Stomach (tissue), 9 donors: ENCODE data around the gene MARCKSL1. TPM values are rescaled to one million over a fixed set of nuclear protein-coding genes. Genes with fewer than 3 reads are reported as not detected.

Source experiments
- DNase-seq, 2 donors: peaks; one replicate each; pipeline versions ENCODE4 v3.0.0 to v3.0.0-alpha.2; 2013 to 2019
- H3K27ac ChIP-seq, 5 donors: fragments of 200-600 bp in 4 of 5; sonication (generic) in 4 of 5; one replicate each; pipeline ENCODE4 v1.5.1; 2013 to 2019; ENCODE audit warnings: mild to moderate bottlenecking in 1 of 5, moderate library complexity in 1 of 5
- H3K27me3 ChIP-seq, 3 donors: fragments of 200-600 bp; sonication (generic); one replicate each; pipeline ENCODE4 v1.5.1; 2017 to 2019; ENCODE audit warnings: mixed run types in 1 of 3
- H3K36me3 ChIP-seq, 4 donors: fragments of 200-600 bp; sonication (generic); 1 replicate in 3 of 4; 2 replicates in 1 of 4; pipeline ENCODE4 v1.5.1; 2016 to 2019
- H3K4me1 ChIP-seq, 4 donors: fragments of 200-600 bp; sonication (generic); one replicate each; pipeline ENCODE4 v1.5.1; 2016 to 2019
- H3K4me3 ChIP-seq, 4 donors: fragments of 200-600 bp; sonication (generic) in 3 of 4; one replicate each; pipeline ENCODE4 v1.5.1; 2016 to 2019; ENCODE audit warnings: mild to moderate bottlenecking in 1 of 4
- H3K9me3 ChIP-seq, 4 donors: fragments of 200-600 bp; sonication (generic); one replicate each; pipeline ENCODE4 v1.5.1; 2016 to 2019
- EP300 ChIP-seq: sonication (generic); formaldehyde crosslinking; IDR thresholded peaks from one replicate; pipeline ENCODE4 v1.6.1; 2017; ENCODE audit warnings: antibody characterized with exemption
- POLR2A ChIP-seq, 4 donors: fragments of 450-650 bp; IDR thresholded peaks; one replicate each; pipeline ENCODE4 v1.6.1; 2016; ENCODE audit warnings: antibody characterized with exemption in 4 of 4, control low read depth in 2 of 4, mild to moderate bottlenecking in 1 of 4, moderate library complexity in 1 of 4
- POLR2AphosphoS5 ChIP-seq, 3 donors: sonication (generic); formaldehyde crosslinking; IDR thresholded peaks; one replicate each; pipeline ENCODE4 v1.6.1; 2016; ENCODE audit warnings: antibody characterized with exemption in 3 of 3
- WGBS, 5 donors: extraction: QIAGEN DNeasy Blood & Tissue Kit in 3 of 5; methylation state at CpG; one replicate each; pipeline versions ENCODE4 v1.1.5 to v1.1.7; 2013 to 2018; 5-methylcytosine and 5-hydroxymethylcytosine counted together
- intact Hi-C: fragments of 100-400 bp; cut with DNase I; formaldehyde crosslinking; loops from one replicate; pipeline ENCODE4 v1.15.1; 2023; ENCODE audit warnings: low total_unique reads
- polyA plus RNA-seq, 3 donors: library from polyadenylated mRNA; stranded (reverse); fragments of 200-250 nt; gene quantifications; one replicate each; pipeline ENCODE4 v1.2.3, GENCODE V29; 2013
- total RNA-seq, 5 donors: library from RNA; depleted of rRNA; stranded (reverse); fragments of >200 nt; gene quantifications; one replicate each; pipeline versions ENCODE4 v1.1.0 to v1.2.3, GENCODE V29; 2014 to 2016
- TF ChIP-seq, protein P1 (sequence below), 7 experiments: fragments of 450-650 bp in 4 of 7; fragments of 200-600 bp in 3 of 7; sonication (generic) in 3 of 7; IDR thresholded peaks; one replicate each; pipeline ENCODE4 v1.5.1; 2016 to 2019; ENCODE audit warnings: antibody characterized with exemption in 7 of 7, control low read depth in 2 of 7, mild to moderate bottlenecking in 1 of 7
- donor health status: healthy with polysubstance abuse.
- donor health status: Bipolar disorder and iron deficiency.
- donor health status: healthy.

The MARCKSL1 gene
- total and polyA plus RNA-seq, 8 donors = 7.6 to 100 (median 47.1) TPM

DNA sequence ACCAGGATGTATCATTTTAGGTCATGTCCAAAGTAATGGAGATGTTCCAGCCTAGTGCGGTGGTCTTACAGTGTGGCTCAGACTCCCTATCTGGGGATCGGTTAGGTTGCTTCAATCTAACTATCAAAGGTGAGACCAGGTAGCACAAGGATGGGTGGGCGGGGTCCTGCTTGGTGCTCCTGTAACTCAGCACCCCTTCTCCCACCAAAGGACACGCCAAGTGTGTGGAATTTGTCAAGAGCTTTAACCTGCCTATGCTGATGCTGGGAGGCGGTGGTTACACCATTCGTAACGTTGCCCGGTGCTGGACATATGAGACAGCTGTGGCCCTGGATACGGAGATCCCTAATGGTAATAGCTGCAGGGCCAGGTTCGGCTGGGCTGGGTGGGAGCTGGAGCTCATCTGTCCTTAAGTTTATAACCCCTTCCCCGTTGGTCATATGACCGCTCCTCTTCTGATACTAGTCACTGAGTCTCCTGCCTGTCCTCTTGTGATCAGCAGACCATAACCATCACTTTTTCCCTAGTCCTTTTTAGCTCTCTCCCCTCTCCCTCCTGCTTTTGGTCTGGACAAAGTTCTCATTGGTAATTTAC, 5.4 kb downstream of the MARCKSL1 start:
- WGBS, 5 donors = 85 to 93% (median 89%) methylated on average over 10 to 12 of the region's 12 CpGs
- H3K36me3 ChIP-seq = peaks cover 44 to 87% (median 79%) of the 10 kb centered on the region in 4 donors
- H3K27ac ChIP-seq = no peak overlapping the region
- no peak overlapping the region for H3K4me3 ChIP-seq
- H3K9me3 ChIP-seq = no peaks in the 10 kb centered on the region
- peaks cover 13 to 37% (median 32%) of the 10 kb centered on the region in 4 donors for H3K4me1 ChIP-seq
- no peak for DNase-seq
- H3K27me3 ChIP-seq = peaks cover 0 to 3% (median 0%) of the 10 kb centered on the region in 3 donors
- intact Hi-C loops = no loop called here
- no peak for TF ChIP-seq POLR2AphosphoS5 (IDR thresholded peaks at IDR 0.05)
- no peak for TF ChIP-seq EP300
- TF ChIP-seq POLR2A (IDR thresholded peaks at IDR 0.05) = no peak
- TF ChIP-seq, protein P1, sequence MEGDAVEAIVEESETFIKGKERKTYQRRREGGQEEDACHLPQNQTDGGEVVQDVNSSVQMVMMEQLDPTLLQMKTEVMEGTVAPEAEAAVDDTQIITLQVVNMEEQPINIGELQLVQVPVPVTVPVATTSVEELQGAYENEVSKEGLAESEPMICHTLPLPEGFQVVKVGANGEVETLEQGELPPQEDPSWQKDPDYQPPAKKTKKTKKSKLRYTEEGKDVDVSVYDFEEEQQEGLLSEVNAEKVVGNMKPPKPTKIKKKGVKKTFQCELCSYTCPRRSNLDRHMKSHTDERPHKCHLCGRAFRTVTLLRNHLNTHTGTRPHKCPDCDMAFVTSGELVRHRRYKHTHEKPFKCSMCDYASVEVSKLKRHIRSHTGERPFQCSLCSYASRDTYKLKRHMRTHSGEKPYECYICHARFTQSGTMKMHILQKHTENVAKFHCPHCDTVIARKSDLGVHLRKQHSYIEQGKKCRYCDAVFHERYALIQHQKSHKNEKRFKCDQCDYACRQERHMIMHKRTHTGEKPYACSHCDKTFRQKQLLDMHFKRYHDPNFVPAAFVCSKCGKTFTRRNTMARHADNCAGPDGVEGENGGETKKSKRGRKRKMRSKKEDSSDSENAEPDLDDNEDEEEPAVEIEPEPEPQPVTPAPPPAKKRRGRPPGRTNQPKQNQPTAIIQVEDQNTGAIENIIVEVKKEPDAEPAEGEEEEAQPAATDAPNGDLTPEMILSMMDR (IDR thresholded peaks at IDR 0.05) = no peak

DNA sequence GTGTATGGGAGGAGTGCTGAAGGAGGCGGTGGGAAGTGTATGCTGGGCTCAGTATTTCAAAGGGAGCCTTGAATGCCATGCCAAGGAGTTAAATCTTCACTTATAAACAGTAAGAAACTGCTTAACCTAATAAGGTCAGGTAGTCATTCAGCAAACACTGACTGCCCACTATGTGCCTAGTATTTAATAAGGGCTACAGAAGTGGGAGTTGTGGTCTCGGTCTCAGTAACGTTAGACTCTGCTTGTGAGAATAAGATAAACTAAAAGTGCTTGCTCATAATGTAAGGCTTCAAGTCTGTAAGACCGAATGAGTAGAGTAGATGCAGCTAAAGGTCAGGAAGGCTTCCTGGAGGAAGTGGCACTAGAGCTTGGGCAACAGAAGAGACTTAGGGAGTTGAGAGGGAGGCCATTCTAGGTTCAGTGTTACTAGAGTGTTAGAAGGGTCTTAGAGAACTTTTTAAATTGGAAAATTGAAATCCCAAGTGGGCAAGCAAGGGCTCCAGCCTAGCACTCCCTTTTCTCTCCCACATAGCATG, 6.0 kb downstream of the MARCKSL1 start:
- TF ChIP-seq POLR2A (IDR thresholded peaks at IDR 0.05) = no peak
- no peak for TF ChIP-seq POLR2AphosphoS5 (IDR thresholded peaks at IDR 0.05)
- TF ChIP-seq, protein P1 (IDR thresholded peaks at IDR 0.05) = no peak
- TF ChIP-seq EP300 = no peak
- H3K4me3 ChIP-seq = no peak overlapping the region
- DNase-seq = no peak
- H3K27ac ChIP-seq = no peak overlapping the region
- peaks cover 0 to 3% (median 0%) of the 10 kb centered on the region in 3 donors for H3K27me3 ChIP-seq
- H3K36me3 ChIP-seq = peaks cover 45 to 93% (median 85%) of the 10 kb centered on the region in 4 donors
- 75 to 88% (median 86%) methylated on average over 4 of the region's 4 CpGs for WGBS, 5 donors
- intact Hi-C loops = no loop called here
- H3K4me1 ChIP-seq = peaks cover 11 to 33% (median 28%) of the 10 kb centered on the region in 4 donors
- no peaks in the 10 kb centered on the region for H3K9me3 ChIP-seq

DNA sequence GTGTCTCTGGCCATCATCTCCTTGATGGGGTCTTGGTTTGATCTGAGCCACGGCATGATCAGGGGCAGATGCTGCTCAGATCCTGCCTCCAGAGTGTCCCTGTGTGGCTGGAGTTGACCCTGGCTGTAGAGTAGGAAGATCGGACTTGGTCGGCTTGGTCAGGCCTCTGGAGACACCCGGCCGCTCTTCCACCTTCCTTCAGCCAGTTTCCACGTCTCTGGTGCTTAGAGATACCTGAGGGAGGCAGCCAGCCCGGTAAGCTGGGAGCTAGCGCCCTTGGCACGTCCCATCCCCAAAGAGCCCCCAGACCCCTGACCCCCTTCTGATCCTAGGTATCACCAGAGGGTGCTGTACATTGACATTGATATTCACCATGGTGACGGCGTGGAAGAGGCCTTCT, 8.8 kb downstream of the MARCKSL1 start:
- intact Hi-C loops = no loop called here
- WGBS, 5 donors = 93 to 97% (median 95%) methylated on average over 10 to 11 of the region's 11 CpGs

DNA sequence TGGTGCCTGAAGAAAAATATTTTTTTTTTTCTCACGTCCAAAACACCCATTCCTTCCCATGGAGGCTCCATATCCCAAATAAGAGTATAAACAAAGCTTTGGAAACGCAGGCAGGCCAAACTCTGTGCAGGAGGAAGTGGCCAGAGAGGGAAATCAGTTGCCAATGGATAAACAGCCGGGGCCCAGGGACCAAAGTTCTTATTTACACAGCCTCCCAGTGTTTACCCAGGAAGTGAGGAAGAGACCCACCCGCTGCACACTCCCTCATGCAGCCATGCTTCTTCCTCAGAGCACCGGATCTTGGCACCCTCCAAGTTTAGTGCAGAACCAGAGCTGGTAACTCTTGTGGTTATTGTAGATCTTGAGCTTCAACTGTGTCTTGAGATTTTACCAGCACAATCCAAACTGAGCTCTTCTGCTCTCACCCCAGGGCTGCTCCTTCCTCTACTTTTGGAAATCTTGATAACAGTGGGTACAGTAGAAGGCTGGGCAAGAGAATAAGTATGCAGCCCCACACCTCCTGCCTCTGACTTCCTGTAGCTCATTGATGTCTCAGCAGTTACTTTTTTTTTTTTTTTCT, 14.2 kb downstream of the MARCKSL1 start:
- Histone ChIP-seq H3K27ac (peak overlapping the region; percentile 80 to 87 (median 85)), H3K9me3 (no peaks in the 10 kb centered on the region), H3K4me1 (peaks cover 24 to 45% (median 35%) of the 10 kb centered on the region in 4 donors), H3K36me3 (peaks cover 19 to 76% (median 68%) of the 10 kb centered on the region in 4 donors), H3K27me3 (no peaks in the 10 kb centered on the region), H3K4me3 (peak overlapping the region in 1 of 4 donors; percentile 23)
- TF ChIP-seq, protein P1 (IDR thresholded peaks at IDR 0.05) = no peak
- TF ChIP-seq POLR2AphosphoS5 (IDR thresholded peaks at IDR 0.05) (peak in 2 of 3 donors; percentile 32 to 66), EP300 (no peak), POLR2A (IDR thresholded peaks at IDR 0.05) (no peak)
- WGBS, 5 donors = 7 to 20% (median 16%) methylated on average over 5 of the region's 5 CpGs
- peak; percentile 88 to 90 for DNase-seq
- intact Hi-C loops = no loop called here

More for the DNA sequence above, 8.8 kb downstream of the MARCKSL1 start:
- H3K27me3 ChIP-seq = no peaks in the 10 kb centered on the region
- no peak for DNase-seq
- no peaks in the 10 kb centered on the region for H3K9me3 ChIP-seq
- H3K27ac ChIP-seq = no peak overlapping the region
- H3K36me3 ChIP-seq = peaks cover 47 to 96% (median 89%) of the 10 kb centered on the region in 4 donors
- TF ChIP-seq EP300 = no peak
- TF ChIP-seq POLR2A (IDR thresholded peaks at IDR 0.05) = no peak
- TF ChIP-seq, protein P1 (IDR thresholded peaks at IDR 0.05) = no peak
- TF ChIP-seq POLR2AphosphoS5 (IDR thresholded peaks at IDR 0.05) = no peak
- peaks cover 8 to 20% (median 13%) of the 10 kb centered on the region in 4 donors for H3K4me1 ChIP-seq
- H3K4me3 ChIP-seq = no peak overlapping the region
